GM21723 (cell line): ENCODE measurements around the gene NFAM1.

Source experiments
- ATAC-seq: cut with Tn5 transposase; IDR thresholded peaks from one replicate; pipeline ENCODE4 v1.9.1; 2021; ENCODE audit warnings: mild to moderate bottlenecking, moderate library complexity; ENCODE audit not compliant: unreplicated experiment

Gene NFAM1

DNA sequence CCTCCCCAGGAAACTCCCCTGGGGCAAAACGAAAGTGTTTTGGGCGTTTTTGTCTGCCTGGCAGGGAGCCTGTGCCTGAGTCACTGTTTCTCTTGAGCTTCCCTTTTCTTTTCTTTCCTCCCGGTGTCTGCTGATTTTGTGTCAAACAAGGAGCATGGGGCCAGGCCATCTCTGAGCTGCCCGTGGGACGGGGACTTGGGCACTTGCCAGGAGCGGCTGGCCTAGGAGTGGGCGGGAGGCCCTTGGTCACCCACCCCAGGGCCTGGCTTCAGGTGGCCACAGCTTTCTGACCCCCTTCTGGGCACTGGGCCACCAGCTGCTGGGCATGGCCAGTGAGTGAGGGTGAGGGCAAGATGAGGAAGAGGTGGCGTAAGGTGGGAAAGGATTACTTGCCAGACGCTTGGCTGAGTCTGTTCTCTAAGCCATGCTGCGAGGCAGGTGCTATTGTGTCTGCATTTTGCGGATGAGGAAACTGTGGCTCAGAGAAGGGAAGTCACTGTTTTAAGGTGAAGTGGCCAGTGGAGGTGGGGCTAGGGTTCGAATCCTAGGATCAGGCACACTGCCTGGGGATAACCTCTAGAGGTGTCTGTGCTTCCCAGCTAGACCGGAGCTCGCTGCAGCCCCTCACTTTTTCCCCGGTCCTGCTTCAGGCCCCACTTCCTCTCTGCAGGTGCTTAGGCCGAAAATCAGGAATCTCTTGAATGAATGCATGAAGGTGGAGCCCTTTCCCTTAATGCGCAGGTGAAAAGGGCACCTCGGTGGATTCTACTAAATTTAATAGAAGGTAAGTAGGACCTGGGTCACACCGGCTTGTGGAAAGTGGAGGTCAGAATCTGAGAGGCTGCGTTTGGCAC is 7.8 kb upstream of the NFAM1 start:
- no peak for ATAC-seq

DNA sequence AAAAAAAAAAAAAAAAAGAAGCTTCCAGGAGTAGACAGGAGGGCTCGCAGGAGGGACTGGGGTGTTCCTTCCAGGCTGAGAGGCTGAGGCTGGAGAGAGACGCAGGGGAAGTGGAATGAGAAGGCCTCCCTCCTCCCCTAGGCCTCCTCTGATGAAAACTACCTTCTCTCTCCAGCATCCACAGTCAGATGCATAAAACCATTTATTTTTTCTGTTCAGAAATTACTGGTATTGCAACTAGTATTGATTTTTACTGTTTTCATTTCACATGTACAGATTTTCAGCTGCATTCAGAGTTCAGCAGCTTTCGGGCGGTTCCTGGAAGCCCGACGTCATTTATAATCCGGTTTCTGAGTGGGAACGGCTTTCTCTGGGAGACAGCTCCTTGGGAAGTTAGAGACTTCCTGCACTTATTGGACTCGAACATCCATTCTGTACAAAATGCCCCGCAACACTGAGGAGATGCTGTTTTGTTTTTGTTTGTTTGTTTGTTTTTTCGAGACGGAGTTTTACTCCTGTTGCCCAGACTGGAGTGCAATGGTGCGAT is 6.9 kb upstream of the NFAM1 start:
- no peak for ATAC-seq

DNA sequence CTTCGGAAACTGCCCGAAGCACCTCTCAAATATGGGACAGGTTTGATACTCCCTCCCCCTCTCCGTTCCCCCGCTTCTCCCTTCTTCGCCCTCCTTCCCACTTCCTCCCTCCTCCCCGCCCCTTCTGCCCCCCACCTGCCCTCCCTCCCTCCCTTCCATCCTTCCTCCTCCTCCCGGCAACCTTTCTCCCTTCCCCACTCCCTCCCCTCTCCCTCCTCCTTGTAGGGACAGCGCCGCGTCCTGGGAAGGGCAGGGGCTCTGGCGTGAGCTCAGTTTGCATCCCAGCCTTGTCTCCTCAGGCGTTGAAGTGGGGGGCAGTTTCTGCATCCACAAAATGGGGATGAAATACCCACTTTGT is 6.1 kb upstream of the NFAM1 start:
- no peak for ATAC-seq

DNA sequence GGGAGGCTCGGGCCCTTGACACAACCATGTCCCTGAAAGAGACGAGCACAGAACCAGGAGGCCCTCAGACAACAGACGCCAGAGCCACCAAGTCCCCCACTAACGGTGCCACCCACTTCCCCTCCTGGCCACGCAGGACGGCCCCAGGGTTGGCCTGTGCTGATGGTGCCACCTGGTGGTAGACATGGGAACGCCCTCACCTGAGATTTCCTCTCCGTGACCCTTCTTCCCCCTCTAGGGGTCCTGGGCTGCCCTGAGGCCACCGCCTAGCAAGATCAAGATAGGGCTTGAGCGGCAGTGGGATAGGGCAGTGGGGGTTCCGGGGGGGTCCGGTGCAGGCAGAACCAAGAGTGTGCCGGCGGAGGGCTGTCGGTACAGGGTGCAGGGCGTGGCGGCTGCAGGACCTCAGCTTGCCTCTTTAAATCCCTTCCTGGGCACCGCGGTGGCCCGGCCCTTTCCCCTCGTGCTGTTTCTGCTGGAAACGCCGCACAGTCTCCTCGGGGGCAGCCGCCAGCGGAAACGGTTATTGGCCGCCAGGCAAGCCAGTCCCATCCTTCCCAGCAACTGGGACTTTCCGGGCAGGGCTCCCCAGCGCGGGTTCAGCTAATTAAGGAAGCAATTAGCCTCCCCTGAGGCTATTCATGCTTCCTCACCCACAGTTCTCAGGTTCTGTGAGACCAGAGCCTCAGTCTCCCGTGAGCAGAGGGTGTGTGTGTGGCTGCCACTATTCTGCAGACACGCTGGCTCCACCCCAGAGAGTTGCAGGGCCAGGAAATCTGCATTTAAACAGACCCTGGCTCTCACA is 5.5 kb upstream of the NFAM1 start:
- ATAC-seq, result peak; percentile 54

DNA sequence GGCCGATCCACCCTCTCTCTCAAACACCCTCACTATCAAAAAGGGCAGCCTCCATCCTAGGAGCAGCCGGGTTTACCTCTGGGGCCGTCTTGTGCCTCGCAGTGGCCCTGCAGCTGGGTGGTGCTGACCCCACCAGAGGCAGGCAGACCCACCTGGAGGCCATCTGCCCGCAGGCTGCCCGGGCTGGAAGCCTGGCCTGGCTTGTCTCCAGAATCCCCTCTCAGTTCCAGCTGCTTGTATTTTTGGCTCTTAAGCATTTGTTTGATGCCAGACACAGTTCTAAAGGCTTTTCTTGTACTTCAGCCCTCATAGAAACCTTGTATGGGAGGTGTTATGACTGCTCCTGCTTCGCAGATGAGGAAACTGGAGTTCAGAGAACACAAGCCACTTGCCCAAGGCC is 4.2 kb upstream of the NFAM1 start:
- no peak for ATAC-seq

DNA sequence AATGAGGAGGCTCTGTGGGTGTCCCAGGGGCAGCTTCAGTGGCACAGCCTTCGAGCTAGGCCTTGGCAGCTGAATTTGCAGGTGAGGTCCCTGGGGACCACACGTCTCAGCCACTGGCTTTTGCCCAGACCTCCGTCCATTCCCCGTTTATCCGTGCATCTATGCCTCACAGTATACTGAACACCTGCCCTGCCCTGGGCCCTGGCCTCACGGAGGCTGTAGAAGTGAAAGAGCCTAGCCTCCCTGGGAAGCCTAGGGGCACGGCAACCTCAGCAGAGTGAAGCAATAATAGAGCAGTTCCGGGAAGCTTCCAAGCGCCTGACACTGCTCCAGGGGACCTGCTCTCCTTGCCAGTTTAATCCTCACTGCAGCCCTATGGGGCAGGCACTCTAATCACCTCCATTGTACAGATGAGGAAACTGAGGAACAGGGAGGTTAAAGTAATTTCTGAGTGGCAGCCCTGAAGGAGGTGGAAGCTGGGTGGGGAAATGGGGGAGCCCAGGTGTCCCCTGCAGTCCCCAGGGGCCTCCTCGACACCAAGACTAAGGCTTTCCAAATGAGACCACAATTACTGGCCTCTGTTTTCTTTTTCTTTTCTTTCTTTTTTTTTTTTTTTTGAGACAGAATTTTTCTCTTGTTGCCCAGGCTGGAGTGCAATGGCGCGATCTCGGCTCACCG is 2.7 kb upstream of the NFAM1 start:
- ATAC-seq, result no peak

DNA sequence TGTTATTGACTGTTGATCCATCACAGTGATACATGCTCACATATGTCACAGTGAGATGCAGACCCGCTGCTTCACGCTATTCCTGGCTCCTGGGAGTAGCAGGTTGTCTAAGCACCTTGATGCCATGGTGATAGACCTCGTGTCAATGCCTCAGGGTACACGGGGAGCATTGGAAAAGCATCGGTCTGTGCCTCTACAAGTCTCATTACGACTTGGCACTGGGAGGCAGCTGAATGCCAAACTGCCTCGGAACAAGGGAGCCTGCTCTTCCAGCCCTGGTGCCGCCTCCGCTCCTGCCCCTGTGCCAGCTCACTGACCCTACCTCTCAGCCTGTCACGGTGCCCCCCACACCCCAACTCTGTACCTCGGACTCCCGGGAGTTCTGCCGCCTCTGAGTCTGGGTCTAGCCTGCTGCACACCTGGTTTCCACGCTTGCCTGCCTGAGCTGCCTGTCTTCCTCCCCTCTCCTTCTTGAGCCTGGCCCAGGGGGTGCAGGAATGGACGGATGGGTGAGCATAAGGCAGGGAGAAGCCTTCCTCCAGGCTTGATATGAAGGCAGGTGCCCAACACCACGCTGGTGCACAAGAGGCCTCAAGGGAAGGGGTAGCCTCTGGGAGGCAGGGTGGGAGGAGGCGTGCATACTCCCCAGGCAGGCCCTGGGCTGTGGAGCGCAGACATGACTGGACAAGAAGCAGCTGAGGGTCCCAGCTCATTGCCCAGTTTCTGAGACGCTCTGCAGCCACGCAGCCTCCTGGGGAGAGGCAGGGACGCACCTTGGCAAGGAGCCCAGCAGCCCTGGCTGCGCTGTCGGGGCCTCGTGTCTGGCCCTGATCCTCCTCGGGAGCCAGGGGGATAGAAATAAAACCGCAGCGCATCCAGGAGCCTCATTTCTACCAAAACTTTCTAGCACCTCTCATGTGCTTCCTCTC is 1.8 kb upstream of the NFAM1 start:
- ATAC-seq, result no peak

DNA sequence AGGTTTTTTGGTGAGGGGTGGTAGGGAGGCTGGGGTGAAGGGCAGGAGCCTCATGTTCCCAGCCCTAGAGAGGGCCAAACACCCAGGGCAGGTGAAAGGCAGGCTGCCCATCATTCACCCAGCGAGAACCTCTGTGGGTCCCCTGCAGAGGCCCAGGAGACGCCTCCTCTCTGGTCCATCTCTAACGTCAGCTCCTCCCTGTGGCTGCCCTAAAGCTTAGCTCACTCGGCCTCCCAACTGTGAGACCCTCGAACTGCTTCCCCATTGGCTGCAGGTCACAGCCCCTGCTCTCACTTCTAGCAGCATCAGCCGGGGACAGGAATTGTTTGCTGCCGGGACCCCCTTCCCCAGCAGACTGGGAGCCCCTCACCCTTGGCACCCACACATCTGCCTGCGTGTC is 615 bp upstream of the NFAM1 start:
- ATAC-seq, result no peak

DNA sequence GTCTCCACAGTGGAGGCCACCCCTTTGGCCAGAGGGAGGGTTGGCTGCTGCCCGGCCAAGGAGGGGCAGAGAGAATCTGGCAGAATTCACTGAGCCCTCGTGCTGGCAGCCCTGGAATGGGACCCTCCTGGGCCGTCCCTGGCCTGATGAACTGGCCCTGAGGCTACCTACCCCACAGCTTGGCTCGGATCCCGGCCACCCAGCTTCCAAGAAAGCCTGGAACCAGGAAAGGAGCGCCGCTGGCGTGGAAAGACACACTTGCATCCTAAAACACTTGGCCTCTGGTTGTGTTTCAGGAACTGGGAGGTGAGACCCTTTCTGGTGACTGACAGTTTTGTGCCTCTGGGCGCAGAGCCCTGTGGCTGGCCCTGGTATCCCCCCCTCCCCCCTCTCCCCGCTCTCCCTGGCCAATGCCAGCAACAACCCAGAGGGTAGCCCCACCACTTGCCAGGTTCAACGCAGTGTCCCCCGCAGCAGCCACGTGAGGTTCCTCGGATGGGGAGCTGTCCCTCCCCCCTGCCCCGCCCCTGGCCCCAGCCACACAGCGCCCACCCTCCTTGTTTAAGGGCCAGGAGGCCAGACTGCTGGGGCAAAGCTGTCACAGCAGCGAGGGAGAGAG is 693 bp downstream of the NFAM1 start:
- ATAC-seq, result no peak

DNA sequence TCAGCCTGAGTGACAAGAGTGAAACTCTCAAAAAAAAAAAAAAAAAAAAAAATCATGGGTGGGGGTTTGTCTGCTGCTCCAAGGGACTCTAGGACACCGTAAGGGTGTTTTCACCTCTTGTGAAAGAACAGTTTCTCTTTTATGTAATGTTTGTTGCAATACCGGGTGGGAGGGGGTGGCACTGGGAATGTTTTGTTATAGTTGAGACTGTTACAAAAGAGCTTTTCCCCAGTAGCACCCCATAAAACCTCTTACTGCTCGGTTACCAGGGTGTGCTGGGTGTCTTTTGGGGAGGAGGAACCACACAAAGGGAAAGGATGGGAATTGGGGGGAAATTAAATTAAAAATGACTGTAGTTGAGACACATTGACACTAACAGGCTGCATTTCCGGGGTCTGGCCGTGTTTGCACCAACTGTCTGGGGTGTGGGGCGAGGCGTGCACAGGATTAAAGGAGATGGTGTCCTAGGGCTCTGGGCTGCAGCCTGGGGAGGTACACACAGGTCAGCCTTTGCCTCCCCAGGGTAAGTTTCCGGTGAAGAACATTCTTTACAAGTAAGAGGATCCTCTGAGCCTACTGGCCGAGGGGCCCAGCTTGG is 1.6 kb downstream of the NFAM1 start:
- ATAC-seq, result no peak

DNA sequence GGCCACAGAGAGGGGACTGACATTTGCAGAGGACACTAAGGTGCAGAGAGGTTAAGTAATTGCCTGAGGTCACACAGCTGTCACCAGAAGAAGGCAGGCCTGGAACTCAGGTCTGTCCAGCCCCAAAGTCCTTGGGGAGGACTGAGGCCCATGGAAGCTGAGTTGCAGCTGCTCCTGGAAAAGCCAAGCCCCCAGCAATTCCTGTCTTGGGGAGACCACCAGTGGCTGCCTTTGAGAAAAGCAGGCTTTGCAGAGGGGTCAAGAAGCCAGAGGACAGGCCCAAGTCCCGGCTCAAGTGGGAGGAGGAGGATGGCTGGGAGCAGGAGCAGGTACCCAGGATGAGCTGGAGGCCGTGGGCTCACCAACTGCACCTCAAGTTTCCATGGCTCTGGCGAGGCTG is 3.4 kb downstream of the NFAM1 start:
- no peak for ATAC-seq

DNA sequence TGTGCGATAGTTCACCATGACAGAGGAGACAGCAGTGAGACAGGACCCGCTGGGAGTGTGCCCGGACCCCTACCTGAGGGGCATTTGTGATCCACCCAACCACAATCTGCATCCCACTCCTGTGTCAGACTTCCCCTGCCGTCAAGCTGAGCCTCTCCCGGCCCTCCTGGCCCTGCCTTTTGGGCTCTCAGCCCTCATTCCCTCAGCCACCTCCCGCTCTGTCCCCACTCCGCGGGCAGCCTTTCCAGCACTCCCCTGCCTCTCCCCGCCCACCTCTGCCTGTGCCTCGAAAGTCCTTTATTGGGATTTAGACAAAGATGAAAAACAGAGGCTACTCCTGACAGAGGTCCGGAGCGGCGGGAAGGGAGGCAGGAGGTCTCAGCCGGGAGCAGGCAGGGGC is 4.2 kb downstream of the NFAM1 start:
- no peak for ATAC-seq

DNA sequence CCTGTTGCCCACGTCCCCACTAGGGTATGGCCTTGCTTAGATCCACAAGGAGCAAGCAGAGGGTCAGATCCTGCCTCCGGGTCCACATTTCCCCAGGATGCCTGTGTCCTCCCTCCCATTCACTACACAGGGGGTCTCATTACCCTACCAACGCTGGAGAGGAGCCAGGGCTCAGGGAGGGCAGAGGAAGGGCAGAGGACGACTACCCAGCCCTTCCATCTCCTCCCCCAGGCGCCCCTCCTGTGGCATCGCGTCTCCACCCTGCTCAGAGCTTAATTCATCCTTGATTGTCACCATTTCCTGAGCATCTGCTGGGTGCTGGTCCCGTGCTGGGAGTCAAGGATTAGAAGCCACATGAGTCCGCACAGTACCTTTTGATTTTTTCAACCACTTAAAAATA is 5.0 kb downstream of the NFAM1 start:
- ATAC-seq, result no peak

DNA sequence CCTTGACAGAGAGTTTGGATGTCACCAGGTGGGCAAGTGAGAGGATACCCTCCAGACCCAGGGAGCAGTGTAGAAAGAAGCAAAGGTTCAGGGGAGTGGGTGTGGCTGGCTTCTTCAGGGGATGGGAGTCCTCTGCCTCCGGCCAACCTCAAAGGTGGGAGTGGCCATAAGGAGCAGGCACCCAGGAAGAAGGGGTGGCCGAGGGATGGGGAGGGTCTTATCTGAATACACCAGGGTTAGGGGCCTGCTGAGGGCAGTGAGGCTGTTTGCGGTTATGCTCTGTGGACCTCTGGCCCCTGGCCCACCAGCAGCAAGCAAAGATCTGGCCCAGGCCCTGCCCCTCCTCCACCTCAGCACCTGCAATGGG is 6.2 kb downstream of the NFAM1 start:
- ATAC-seq, result no peak

DNA sequence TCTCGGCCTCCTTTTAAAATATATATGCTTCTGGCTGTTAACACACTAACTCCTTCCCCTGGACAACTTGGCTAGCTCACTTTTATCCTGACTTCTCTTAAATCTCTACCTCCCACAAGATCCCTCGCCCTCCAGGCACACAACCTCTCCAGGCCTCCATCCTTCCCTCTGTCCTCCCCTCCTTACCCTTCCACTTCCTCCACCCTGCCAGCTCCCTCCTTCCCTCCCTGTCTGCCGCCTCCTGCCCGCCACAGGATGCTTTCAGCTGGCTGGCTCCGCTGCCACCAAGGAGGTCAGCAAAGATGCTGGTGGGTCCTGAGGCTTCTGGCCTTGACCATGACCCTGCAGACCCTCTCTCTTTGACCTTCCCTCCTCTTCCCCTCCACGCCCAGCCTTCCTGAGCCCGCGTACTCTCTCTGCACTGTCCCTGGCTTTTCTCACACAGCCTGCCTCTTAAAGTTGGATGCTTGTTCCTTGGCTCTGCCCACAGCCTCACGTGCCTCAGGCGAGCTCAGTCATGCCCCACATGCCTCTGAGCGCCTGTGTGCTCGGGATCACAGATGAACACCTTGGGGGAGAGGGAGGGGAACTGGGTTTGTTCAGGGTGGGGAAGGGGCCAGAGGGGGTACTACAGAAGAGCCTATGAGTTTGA is 6.7 kb downstream of the NFAM1 start:
- no peak for ATAC-seq

DNA sequence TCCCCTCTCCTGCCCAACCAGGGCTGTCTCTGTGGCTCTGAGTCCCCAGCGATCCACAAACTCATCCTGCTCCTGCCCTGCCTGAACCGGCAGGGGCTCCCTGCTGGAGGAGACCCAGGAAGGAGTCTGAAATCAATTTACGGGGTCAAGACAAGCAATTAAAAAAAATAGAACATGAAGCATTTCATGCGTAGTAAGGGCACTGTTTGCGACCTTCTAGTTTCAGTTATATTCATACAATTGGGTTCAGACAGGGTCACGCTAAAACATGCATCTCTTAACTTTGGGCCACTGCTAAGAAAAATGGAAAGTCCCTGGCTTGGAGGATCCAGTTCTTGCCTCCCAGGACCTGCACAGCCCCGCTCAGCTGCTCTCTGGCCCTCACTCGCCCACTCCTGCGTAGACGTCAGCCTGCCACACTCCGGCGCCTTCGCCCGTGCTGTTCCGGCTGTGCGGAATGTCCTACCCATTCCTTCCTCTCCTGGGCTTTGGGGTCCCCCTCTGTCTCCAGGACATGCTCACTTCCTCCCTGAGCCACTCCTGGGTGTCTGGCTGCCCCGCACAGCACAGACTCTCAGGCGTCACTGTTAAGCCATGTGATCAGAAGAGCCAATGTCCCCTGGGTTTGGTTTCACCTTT is 12.8 kb downstream of the NFAM1 start:
- no peak for ATAC-seq

DNA sequence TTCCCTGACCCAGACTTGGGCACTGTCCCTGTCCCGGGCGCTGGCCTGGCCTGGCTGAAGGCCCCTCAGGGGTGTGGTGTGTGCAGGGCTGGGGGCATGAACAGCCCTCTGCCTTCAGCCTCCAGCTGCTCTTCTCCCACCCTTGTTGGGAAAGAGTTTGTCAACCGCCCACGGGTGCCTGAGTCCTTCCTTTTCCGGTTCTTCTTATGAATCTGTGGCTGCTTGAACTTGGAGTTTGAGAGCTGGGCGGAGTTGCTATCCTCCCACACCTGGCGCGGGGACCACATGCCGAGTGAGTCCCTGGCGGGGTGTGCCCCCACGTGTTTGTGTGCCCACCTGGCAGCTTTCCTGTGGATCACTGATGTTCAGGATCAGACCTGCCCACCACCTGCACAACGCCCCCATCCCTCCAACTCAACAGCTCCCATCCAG is 13.4 kb downstream of the NFAM1 start:
- no peak for ATAC-seq

DNA sequence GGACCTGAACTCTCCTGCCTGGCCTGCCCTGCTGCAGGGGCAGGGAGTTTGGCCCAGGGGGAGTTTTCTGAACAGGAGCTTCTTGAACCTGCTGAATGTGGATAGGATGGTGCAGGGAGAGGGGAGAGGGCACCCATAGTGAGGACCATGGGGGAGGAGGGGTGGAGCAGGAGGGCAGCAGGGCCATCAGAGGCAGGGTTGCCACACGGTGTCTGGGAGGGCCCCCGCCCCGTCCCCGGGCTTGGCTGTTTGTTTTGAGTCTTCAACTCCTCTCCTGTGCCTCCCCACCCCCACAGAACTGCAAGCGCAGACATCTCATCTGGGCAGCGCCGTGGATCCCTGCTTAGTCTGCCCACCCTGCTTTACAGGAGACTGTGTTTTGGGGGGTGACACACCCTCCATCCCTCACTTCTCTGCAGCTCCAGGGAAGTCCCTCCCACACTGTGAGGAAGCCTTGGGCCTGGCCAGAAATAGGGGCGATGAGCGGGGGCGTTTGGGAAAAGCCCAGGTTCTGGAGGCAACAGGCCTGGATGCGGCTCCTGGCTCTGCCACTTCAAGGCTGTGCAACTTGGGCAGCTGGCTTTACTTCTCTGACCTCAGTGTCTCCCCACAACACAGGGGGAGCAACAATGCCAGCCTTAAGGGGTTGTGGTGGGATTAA is 14.4 kb downstream of the NFAM1 start:
- ATAC-seq, result no peak
